HepG2 (cell line): Measurements from ENCODE around the gene GNA12. TPM values are rescaled to one million over a fixed set of nuclear protein-coding genes. Genes with fewer than 3 reads are reported as not detected.

Experiments used
- ATAC-seq: fragments of 200-7000 bp; cut with Tn5 transposase; 3 replicates; pipeline ENCODE4 v1.9.1; 2020; ENCODE audit warnings: mild to moderate bottlenecking, moderate library complexity
- BruUV-seq: library from RNA; stranded (reverse); fragments of 400-500 nt; replicated peaks from 2 replicates; lab custom pipeline; 2021; lab: Mats Ljungman, UMichigan
- CTCF ChIA-PET: fragments of 300-600 bp; formaldehyde crosslinking; extraction: SDS; loops from one replicate; lab custom pipeline; 2021; ENCODE audit warnings: low total read pairs, inconsistent platforms, low intra/inter-chr PET ratio; lab: Yijun Ruan, JAX
- POLR2A ChIA-PET: fragments of 350-600 bp; sonication (Branson Sonifier 250); formaldehyde crosslinking; loops from one replicate; lab custom pipeline; 2020; ENCODE audit warnings: antibody characterized with exemption, inconsistent platforms; lab: Yijun Ruan, JAX
- DNase-seq: peaks from one replicate; pipeline ENCODE4 v3.0.0-alpha.2; 2015; ENCODE audit warnings: low spot score
- FAIRE-seq: peaks from 3 replicates; lab custom pipeline; 2011; peaks lifted over from hg19 to GRCh38; lab: Jason Lieb, UNC
- H2AFZ ChIP-seq: one replicate; pipeline ENCODE4 v1.6.1; 2011; ENCODE audit warnings: low read length, inconsistent platforms
- H3K27ac ChIP-seq: fragments of 300-600 bp; 3 replicates; pipeline ENCODE4 v1.8.0; 2011; ENCODE audit warnings: mixed run types, mild to moderate bottlenecking, mixed read lengths, low read length, inconsistent platforms; ENCODE audit not compliant: insufficient read depth; ENCODE audit errors: extremely low read length
- H3K27me3 ChIP-seq, 2 experiments: fragments of 200-600 bp in 1 of 2; 2 replicates in 1 of 2; 3 replicates in 1 of 2; pipeline versions ENCODE4 v1.6.0 to v1.8.0; 2011; ENCODE audit warnings: low read length in 2 of 2, mild to moderate bottlenecking in 2 of 2, moderate library complexity in 2 of 2, inconsistent platforms in 1 of 2; ENCODE audit not compliant: insufficient read depth in 2 of 2, control insufficient read depth in 1 of 2
- H3K36me3 ChIP-seq, 2 experiments: fragments of 200-600 bp in 1 of 2; replicated peaks in 1 of 2; 2 replicates in 1 of 2; 3 replicates in 1 of 2; pipeline versions ENCODE4 v1.5.1 to v1.8.0; 2011; ENCODE audit warnings: low read length in 2 of 2, inconsistent platforms in 1 of 2; ENCODE audit not compliant: insufficient read depth in 2 of 2, control insufficient read depth in 1 of 2
- H3K4me1 ChIP-seq: 2 replicates; pipeline ENCODE4 v1.5.1; 2012; ENCODE audit warnings: low read length, inconsistent platforms; ENCODE audit not compliant: insufficient read depth
- H3K4me2 ChIP-seq: 2 replicates; pipeline ENCODE4 v1.6.0; 2011; ENCODE audit warnings: low read depth, low read length, inconsistent platforms
- H3K4me3 ChIP-seq, 3 experiments: fragments of 200-600 bp in 1 of 3; sonication (generic), shearing (Covaris generic) in 1 of 3; replicated peaks in 1 of 3; 2 replicates each; pipeline ENCODE4 v1.5.1; 2011 to 2016; ENCODE audit warnings: low read length in 3 of 3, inconsistent platforms in 2 of 3, low read depth in 2 of 3, mild to moderate bottlenecking in 2 of 3, control low read depth in 1 of 3, mixed read lengths in 1 of 3; ENCODE audit not compliant: insufficient read depth in 1 of 3
- H3K79me2 ChIP-seq: one replicate; pipeline ENCODE4 v1.6.1; 2011; ENCODE audit warnings: low read length, inconsistent platforms; ENCODE audit not compliant: insufficient read depth
- H3K9ac ChIP-seq: 2 replicates; pipeline ENCODE4 v1.6.0; 2011; ENCODE audit warnings: mild to moderate bottlenecking, low read depth, low read length, inconsistent platforms; ENCODE audit not compliant: insufficient read depth
- H3K9me3 ChIP-seq: 2 replicates; pipeline ENCODE4 v1.5.1; 2012; ENCODE audit warnings: mild to moderate bottlenecking, low read length
- H4K20me1 ChIP-seq: 2 replicates; pipeline ENCODE4 v1.6.0; 2011; ENCODE audit warnings: inconsistent platforms, mild to moderate bottlenecking, low read length, moderate library complexity; ENCODE audit not compliant: insufficient read depth
- ISX ChIP-seq: sonication (generic); formaldehyde crosslinking; conservative IDR thresholded peaks from 2 replicates; pipeline ENCODE4 v1.5.0; 2020; ENCODE audit warnings: missing genetic modification reagents
- TMF1 ChIP-seq: sonication (generic); formaldehyde crosslinking; IDR thresholded peaks from 2 replicates; pipeline ENCODE4 v1.8.1; 2022; ENCODE audit warnings: low read depth, missing genetic modification reagents
- U2AF2 ChIP-seq: fragments of 200-400 bp; formaldehyde crosslinking; IDR thresholded peaks from 2 replicates; pipeline ENCODE4 v1.6.1; 2017; ENCODE audit warnings: low read depth, mild to moderate bottlenecking, low read length
- ZNF101 ChIP-seq: sonication (generic); formaldehyde crosslinking; IDR thresholded peaks from 2 replicates; pipeline ENCODE4 v1.4.0; 2020; ENCODE audit warnings: mild to moderate bottlenecking, low read depth, missing genetic modification reagents, borderline replicate concordance
- ZNF337 ChIP-seq: sonication (generic); formaldehyde crosslinking; IDR thresholded peaks from 2 replicates; pipeline ENCODE4 v1.5.1; 2020; ENCODE audit warnings: missing genetic modification reagents, low read depth, mild to moderate bottlenecking, borderline replicate concordance
- ZNF558 ChIP-seq: sonication (generic); formaldehyde crosslinking; IDR thresholded peaks from 2 replicates; pipeline ENCODE4 v1.9.0; 2022; ENCODE audit warnings: mild to moderate bottlenecking, missing genetic modification reagents, borderline replicate concordance
- ZNF720 ChIP-seq: sonication (generic); formaldehyde crosslinking; IDR thresholded peaks from 2 replicates; pipeline ENCODE4 v1.4.0; 2020; ENCODE audit warnings: missing genetic modification reagents
- ZNF775 ChIP-seq: sonication (generic); formaldehyde crosslinking; IDR thresholded peaks from 2 replicates; pipeline ENCODE4 v1.4.0; 2020; ENCODE audit warnings: missing genetic modification reagents, mild to moderate bottlenecking, moderate library complexity, borderline replicate concordance
- WGBS: methylation state at CpG from one replicate; pipeline ENCODE4 v1.1.6; 2017; ENCODE audit warnings: low lambda C conversion rate; 5-methylcytosine and 5-hydroxymethylcytosine counted together
- in situ Hi-C: cut with HindIII; loops from 2 replicates; pipeline ENCODE4 v1.10.0; 2017; ENCODE audit warnings: low pct_unique_long_range_greater_than_20kb; ENCODE audit not compliant: extremely low pct_ligation_motif_present
- intact Hi-C: fragments of 100-400 bp; cut with micrococcal nuclease; formaldehyde crosslinking; loops from one replicate; pipeline ENCODE4 v1.10.0; 2022; ENCODE audit not compliant: unreplicated experiment
- polyA plus RNA-seq, 8 experiments: library from polyadenylated mRNA; depleted of rRNA in 3 of 8; stranded (reverse) in 7 of 8; unstranded in 1 of 8; fragments of >200 nt; fragmentation: Illumina TruSeq in 4 of 8; extraction: Trizol in 4 of 8; gene quantifications; 2 replicates each; pipeline versions ENCODE4 v1.2.1 to v1.2.3, GENCODE V29; 2011 to 2016; ENCODE audit warnings: low read depth in 4 of 8, missing spikeins in 1 of 8, mixed read lengths in 1 of 8; ENCODE audit not compliant: insufficient read depth in 1 of 8
- total RNA-seq, 5 experiments: library from RNA; depleted of rRNA; stranded (reverse); fragments of >200 nt; fragmentation: Illumina TruSeq; extraction: Trizol; gene quantifications; 2 replicates each; pipeline ENCODE4 v1.2.3, GENCODE V29; 2016; ENCODE audit warnings: low read depth in 1 of 5
- TF ChIP-seq, protein P1 (sequence below): IDR thresholded peaks from 2 replicates; pipeline ENCODE4 v1.6.1; 2016; ENCODE audit warnings: missing biosample characterization, missing genetic modification reagents, low read depth
- TF ChIP-seq, protein P2 (sequence below): sonication (generic); formaldehyde crosslinking; IDR thresholded peaks from 2 replicates; pipeline ENCODE4 v1.5.1; 2020; ENCODE audit warnings: missing genetic modification reagents, mild to moderate bottlenecking, borderline replicate concordance
- TF ChIP-seq, protein P3 (sequence below): sonication (generic); formaldehyde crosslinking; IDR thresholded peaks from 2 replicates; pipeline ENCODE4 v1.5.0; 2020; ENCODE audit warnings: mild to moderate bottlenecking, missing genetic modification reagents
- TF ChIP-seq, protein P4 (sequence below): sonication (generic); formaldehyde crosslinking; IDR thresholded peaks from 2 replicates; pipeline ENCODE4 v1.4.0; 2020; ENCODE audit warnings: missing genetic modification reagents

GNA12 gene
- total and polyA plus RNA-seq, 2 of the 13 experiments (the other 11 are each of a cell fraction or from before 2014, with no cell fraction given), result 16.2 to 50.9 TPM

DNA sequence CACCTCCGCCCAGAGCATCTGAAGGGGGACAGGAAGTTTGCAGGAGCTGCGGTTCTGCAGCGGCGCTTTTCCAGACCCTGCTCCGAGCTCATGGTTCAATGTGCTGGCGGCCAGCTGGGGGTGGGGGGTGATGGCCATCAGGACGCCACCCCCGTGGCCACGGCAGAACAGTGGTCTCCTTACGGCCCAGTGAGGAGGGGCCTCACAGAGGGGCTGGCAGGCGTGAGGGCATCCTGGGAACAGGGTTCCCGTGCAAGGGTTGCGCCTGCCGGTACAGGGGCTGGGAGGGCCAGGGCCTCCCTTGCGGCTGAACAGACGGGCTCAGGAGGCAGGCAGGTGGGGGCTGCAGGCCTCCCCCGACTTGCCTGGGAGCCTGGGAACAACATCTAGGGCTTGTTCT, 39.0 kb upstream of the GNA12 start:
- ChIA-PET POLR2A (no interaction called here), CTCF (no interaction called here)
- FAIRE-seq, result no peak
- WGBS, result 15% methylated on average over 4 of the region's 17 CpGs
- H3K4me1 ChIP-seq, result peaks cover 5% of the 10 kb centered on the region; the same call in 1 of the 2 replicates
- TF ChIP-seq, protein P1, sequence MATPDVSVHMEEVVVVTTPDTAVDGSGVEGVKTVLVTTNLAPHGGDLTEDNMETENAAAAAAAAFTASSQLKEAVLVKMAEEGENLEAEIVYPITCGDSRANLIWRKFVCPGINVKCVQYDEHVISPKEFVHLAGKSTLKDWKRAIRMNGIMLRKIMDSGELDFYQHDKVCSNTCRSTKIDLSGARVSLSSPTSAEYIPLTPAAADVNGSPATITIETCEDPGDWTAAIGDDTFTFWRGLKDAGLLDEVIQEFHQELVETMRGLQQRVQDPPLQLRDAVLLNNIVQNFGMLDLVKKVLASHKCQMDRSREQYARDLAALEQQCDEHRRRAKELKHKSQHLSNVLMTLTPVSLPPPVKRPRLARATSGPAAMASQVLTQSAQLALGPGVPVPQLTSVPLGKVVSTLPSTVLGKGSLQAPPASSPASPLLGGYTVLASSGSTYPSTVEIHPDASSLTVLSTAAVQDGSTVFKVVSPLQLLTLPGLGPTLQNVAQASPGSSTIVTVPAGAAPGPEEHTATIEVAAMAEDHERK, result no peak
- TF ChIP-seq, protein P2, sequence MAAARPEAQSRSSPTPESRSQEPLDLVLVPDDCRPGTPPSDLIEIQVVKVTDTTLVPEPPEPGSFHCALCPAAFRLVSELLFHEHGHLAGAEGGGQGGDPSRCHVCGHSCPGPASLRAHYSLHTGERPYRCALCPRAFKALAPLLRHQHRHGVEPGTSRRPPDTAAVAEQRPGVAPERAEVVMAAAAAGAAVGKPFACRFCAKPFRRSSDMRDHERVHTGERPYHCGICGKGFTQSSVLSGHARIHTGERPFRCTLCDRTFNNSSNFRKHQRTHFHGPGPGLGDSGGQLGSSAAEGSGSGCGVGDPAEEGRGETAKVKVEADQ (CRISPR knock-in tag), result no peak
- TF ChIP-seq U2AF2 (no peak), ZNF337 (CRISPR knock-in tag) (no peak), TMF1 (CRISPR knock-in tag) (no peak), ZNF101 (no peak), ZNF558 (CRISPR knock-in tag) (no peak), ZNF720 (CRISPR knock-in tag) (no peak), ISX (CRISPR knock-in tag) (no peak), ZNF775 (no peak)
- TF ChIP-seq, protein P3, sequence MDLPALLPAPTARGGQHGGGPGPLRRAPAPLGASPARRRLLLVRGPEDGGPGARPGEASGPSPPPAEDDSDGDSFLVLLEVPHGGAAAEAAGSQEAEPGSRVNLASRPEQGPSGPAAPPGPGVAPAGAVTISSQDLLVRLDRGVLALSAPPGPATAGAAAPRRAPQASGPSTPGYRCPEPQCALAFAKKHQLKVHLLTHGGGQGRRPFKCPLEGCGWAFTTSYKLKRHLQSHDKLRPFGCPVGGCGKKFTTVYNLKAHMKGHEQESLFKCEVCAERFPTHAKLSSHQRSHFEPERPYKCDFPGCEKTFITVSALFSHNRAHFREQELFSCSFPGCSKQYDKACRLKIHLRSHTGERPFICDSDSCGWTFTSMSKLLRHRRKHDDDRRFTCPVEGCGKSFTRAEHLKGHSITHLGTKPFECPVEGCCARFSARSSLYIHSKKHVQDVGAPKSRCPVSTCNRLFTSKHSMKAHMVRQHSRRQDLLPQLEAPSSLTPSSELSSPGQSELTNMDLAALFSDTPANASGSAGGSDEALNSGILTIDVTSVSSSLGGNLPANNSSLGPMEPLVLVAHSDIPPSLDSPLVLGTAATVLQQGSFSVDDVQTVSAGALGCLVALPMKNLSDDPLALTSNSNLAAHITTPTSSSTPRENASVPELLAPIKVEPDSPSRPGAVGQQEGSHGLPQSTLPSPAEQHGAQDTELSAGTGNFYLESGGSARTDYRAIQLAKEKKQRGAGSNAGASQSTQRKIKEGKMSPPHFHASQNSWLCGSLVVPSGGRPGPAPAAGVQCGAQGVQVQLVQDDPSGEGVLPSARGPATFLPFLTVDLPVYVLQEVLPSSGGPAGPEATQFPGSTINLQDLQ (CRISPR knock-in tag), result no peak
- TF ChIP-seq, protein P4, sequence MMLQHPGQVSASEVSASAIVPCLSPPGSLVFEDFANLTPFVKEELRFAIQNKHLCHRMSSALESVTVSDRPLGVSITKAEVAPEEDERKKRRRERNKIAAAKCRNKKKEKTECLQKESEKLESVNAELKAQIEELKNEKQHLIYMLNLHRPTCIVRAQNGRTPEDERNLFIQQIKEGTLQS, result no peak
- peak overlapping the region in 1 of 3 experiments; percentile 3; a peak in 1 of 6 replicates for H3K4me3 ChIP-seq
- no peak overlapping the region for H2AFZ ChIP-seq
- H3K9me3 ChIP-seq, result no peaks in the 10 kb centered on the region
- no peak overlapping the region for H3K27ac ChIP-seq
- intact Hi-C loops (no loop called here), in situ Hi-C loops (loop anchor here (25.0 kb wide), 2 partner anchors 504 to 779 kb away; no protein-coding TSS in a partner anchor)
- no peaks in the 10 kb centered on the region for H3K79me2 ChIP-seq
- BruUV-seq, result no TSS peak
- no peak overlapping the region for H3K9ac ChIP-seq
- peak overlapping the region; percentile 32; the same call in 1 of the 2 replicates for H3K4me2 ChIP-seq
- peaks cover 4 to 22% of the 10 kb centered on the region in 2 experiments; a peak in 3 of 5 replicates for H3K27me3 ChIP-seq
- H3K36me3 ChIP-seq, result no peaks in the 10 kb centered on the region
- DNase-seq, result no peak
- peak; percentile 32 for ATAC-seq
- H4K20me1 ChIP-seq, result no peaks in the 10 kb centered on the region
